HepG2 (cell line): Measurements from ENCODE around the gene SLFN13. TPM values are rescaled to one million over a fixed set of nuclear protein-coding genes. Genes with fewer than 3 reads are reported as not detected.

ENCODE experiments used
- ATAC-seq: fragments of 200-7000 bp; cut with Tn5 transposase; 3 replicates; pipeline ENCODE4 v1.9.1; 2020; ENCODE audit warnings: mild to moderate bottlenecking, moderate library complexity
- BruUV-seq: library from RNA; stranded (reverse); fragments of 400-500 nt; replicated peaks from 2 replicates; lab custom pipeline; 2021; lab: Mats Ljungman, UMichigan
- CTCF ChIA-PET: fragments of 300-600 bp; formaldehyde crosslinking; extraction: SDS; loops from one replicate; lab custom pipeline; 2021; ENCODE audit warnings: low total read pairs, inconsistent platforms, low intra/inter-chr PET ratio; lab: Yijun Ruan, JAX
- POLR2A ChIA-PET: fragments of 350-600 bp; sonication (Branson Sonifier 250); formaldehyde crosslinking; loops from one replicate; lab custom pipeline; 2020; ENCODE audit warnings: antibody characterized with exemption, inconsistent platforms; lab: Yijun Ruan, JAX
- DNase-seq: peaks from one replicate; pipeline ENCODE4 v3.0.0-alpha.2; 2015; ENCODE audit warnings: low spot score
- FAIRE-seq: peaks from 3 replicates; lab custom pipeline; 2011; peaks lifted over from hg19 to GRCh38; lab: Jason Lieb, UNC
- H2AFZ ChIP-seq: one replicate; pipeline ENCODE4 v1.6.1; 2011; ENCODE audit warnings: low read length, inconsistent platforms
- H3K27ac ChIP-seq: fragments of 300-600 bp; 3 replicates; pipeline ENCODE4 v1.8.0; 2011; ENCODE audit warnings: mixed run types, mild to moderate bottlenecking, mixed read lengths, low read length, inconsistent platforms; ENCODE audit not compliant: insufficient read depth; ENCODE audit errors: extremely low read length
- H3K27me3 ChIP-seq, 2 experiments: fragments of 200-600 bp in 1 of 2; 2 replicates in 1 of 2; 3 replicates in 1 of 2; pipeline versions ENCODE4 v1.6.0 to v1.8.0; 2011; ENCODE audit warnings: low read length in 2 of 2, mild to moderate bottlenecking in 2 of 2, moderate library complexity in 2 of 2, inconsistent platforms in 1 of 2; ENCODE audit not compliant: insufficient read depth in 2 of 2, control insufficient read depth in 1 of 2
- H3K36me3 ChIP-seq, 2 experiments: fragments of 200-600 bp in 1 of 2; replicated peaks in 1 of 2; 2 replicates in 1 of 2; 3 replicates in 1 of 2; pipeline versions ENCODE4 v1.5.1 to v1.8.0; 2011; ENCODE audit warnings: low read length in 2 of 2, inconsistent platforms in 1 of 2; ENCODE audit not compliant: insufficient read depth in 2 of 2, control insufficient read depth in 1 of 2
- H3K4me1 ChIP-seq: 2 replicates; pipeline ENCODE4 v1.5.1; 2012; ENCODE audit warnings: low read length, inconsistent platforms; ENCODE audit not compliant: insufficient read depth
- H3K4me2 ChIP-seq: 2 replicates; pipeline ENCODE4 v1.6.0; 2011; ENCODE audit warnings: low read depth, low read length, inconsistent platforms
- H3K4me3 ChIP-seq, 3 experiments: fragments of 200-600 bp in 1 of 3; sonication (generic), shearing (Covaris generic) in 1 of 3; replicated peaks in 1 of 3; 2 replicates each; pipeline ENCODE4 v1.5.1; 2011 to 2016; ENCODE audit warnings: low read length in 3 of 3, inconsistent platforms in 2 of 3, low read depth in 2 of 3, mild to moderate bottlenecking in 2 of 3, control low read depth in 1 of 3, mixed read lengths in 1 of 3; ENCODE audit not compliant: insufficient read depth in 1 of 3
- H3K79me2 ChIP-seq: one replicate; pipeline ENCODE4 v1.6.1; 2011; ENCODE audit warnings: low read length, inconsistent platforms; ENCODE audit not compliant: insufficient read depth
- H3K9ac ChIP-seq: 2 replicates; pipeline ENCODE4 v1.6.0; 2011; ENCODE audit warnings: mild to moderate bottlenecking, low read depth, low read length, inconsistent platforms; ENCODE audit not compliant: insufficient read depth
- H3K9me3 ChIP-seq: 2 replicates; pipeline ENCODE4 v1.5.1; 2012; ENCODE audit warnings: mild to moderate bottlenecking, low read length
- H4K20me1 ChIP-seq: 2 replicates; pipeline ENCODE4 v1.6.0; 2011; ENCODE audit warnings: inconsistent platforms, mild to moderate bottlenecking, low read length, moderate library complexity; ENCODE audit not compliant: insufficient read depth
- ATF3 ChIP-seq: sonication (generic); formaldehyde crosslinking; IDR thresholded peaks from 2 replicates; pipeline ENCODE4 v1.4.0; 2020; ENCODE audit warnings: missing genetic modification reagents
- FOSL2 ChIP-seq: sonication (generic); formaldehyde crosslinking; IDR thresholded peaks from 2 replicates; pipeline ENCODE4 v1.4.0; 2020; ENCODE audit warnings: missing genetic modification reagents
- GZF1 ChIP-seq: sonication (generic); formaldehyde crosslinking; IDR thresholded peaks from 2 replicates; pipeline ENCODE4 v1.5.1; 2020; ENCODE audit warnings: mild to moderate bottlenecking, missing genetic modification reagents
- JARID2 ChIP-seq: sonication (generic); formaldehyde crosslinking; IDR thresholded peaks from 2 replicates; pipeline ENCODE4 v1.8.1; 2023; ENCODE audit warnings: missing genetic modification reagents, inconsistent platforms; ENCODE audit not compliant: insufficient replicate concordance
- JUNB ChIP-seq: sonication (generic); formaldehyde crosslinking; IDR thresholded peaks from 2 replicates; pipeline ENCODE4 v1.8.0; 2022; ENCODE audit warnings: missing genetic modification reagents, mild to moderate bottlenecking, borderline replicate concordance
- JUND ChIP-seq: sonication (generic); formaldehyde crosslinking; IDR thresholded peaks from 2 replicates; pipeline ENCODE4 v1.8.0; 2022; ENCODE audit warnings: mild to moderate bottlenecking, missing genetic modification reagents
- KAT8 ChIP-seq: IDR thresholded peaks from 2 replicates; pipeline ENCODE4 v1.6.1; 2016; ENCODE audit warnings: missing genetic modification reagents, missing compliant biosample characterization
- MAFF ChIP-seq: IDR thresholded peaks from 2 replicates; pipeline ENCODE4 v1.6.1; 2011; ENCODE audit warnings: low read depth, low read length, improper control_type of control experiment
- MAFK ChIP-seq, 2 experiments: IDR thresholded peaks in 1 of 2; conservative IDR thresholded peaks in 1 of 2; 2 replicates each; pipeline ENCODE4 v1.6.1; 2011; ENCODE audit warnings: improper control_type of control experiment in 2 of 2, low read length in 2 of 2
- NFE2L2 ChIP-seq: fragments of 150-350 bp; IDR thresholded peaks from 2 replicates; pipeline ENCODE4 v1.6.1; 2014; ENCODE audit warnings: low read length
- TEAD3 ChIP-seq: optimal IDR thresholded peaks from 2 replicates; pipeline ENCODE3; 2016; ENCODE audit warnings: borderline replicate concordance
- WIZ ChIP-seq: sonication (generic); formaldehyde crosslinking; IDR thresholded peaks from 2 replicates; pipeline ENCODE4 v1.5.1; 2020; ENCODE audit warnings: mild to moderate bottlenecking, missing genetic modification reagents
- ZKSCAN8 ChIP-seq: IDR thresholded peaks from 2 replicates; pipeline ENCODE4 v1.6.1; 2016; ENCODE audit warnings: borderline replicate concordance, missing genetic modification reagents, missing compliant biosample characterization
- ZNF549 ChIP-seq: sonication (generic); formaldehyde crosslinking; IDR thresholded peaks from 2 replicates; pipeline ENCODE4 v1.5.0; 2020; ENCODE audit warnings: missing genetic modification reagents
- ZSCAN22 ChIP-seq: sonication (generic); formaldehyde crosslinking; IDR thresholded peaks from 2 replicates; pipeline ENCODE4 v1.4.0; 2020; ENCODE audit warnings: mild to moderate bottlenecking, missing genetic modification reagents
- WGBS: methylation state at CpG from one replicate; pipeline ENCODE4 v1.1.6; 2017; ENCODE audit warnings: low lambda C conversion rate; 5-methylcytosine and 5-hydroxymethylcytosine counted together
- in situ Hi-C: cut with HindIII; loops from 2 replicates; pipeline ENCODE4 v1.10.0; 2017; ENCODE audit warnings: low pct_unique_long_range_greater_than_20kb; ENCODE audit not compliant: extremely low pct_ligation_motif_present
- intact Hi-C: fragments of 100-400 bp; cut with micrococcal nuclease; formaldehyde crosslinking; loops from one replicate; pipeline ENCODE4 v1.10.0; 2022; ENCODE audit not compliant: unreplicated experiment
- polyA plus RNA-seq, 8 experiments: library from polyadenylated mRNA; depleted of rRNA in 3 of 8; stranded (reverse) in 7 of 8; unstranded in 1 of 8; fragments of >200 nt; fragmentation: Illumina TruSeq in 4 of 8; extraction: Trizol in 4 of 8; gene quantifications; 2 replicates each; pipeline versions ENCODE4 v1.2.1 to v1.2.3, GENCODE V29; 2011 to 2016; ENCODE audit warnings: low read depth in 4 of 8, missing spikeins in 1 of 8, mixed read lengths in 1 of 8; ENCODE audit not compliant: insufficient read depth in 1 of 8
- total RNA-seq, 5 experiments: library from RNA; depleted of rRNA; stranded (reverse); fragments of >200 nt; fragmentation: Illumina TruSeq; extraction: Trizol; gene quantifications; 2 replicates each; pipeline ENCODE4 v1.2.3, GENCODE V29; 2016; ENCODE audit warnings: low read depth in 1 of 5
- TF ChIP-seq, protein P1 (sequence below): sonication (generic); formaldehyde crosslinking; IDR thresholded peaks from 2 replicates; pipeline ENCODE4 v1.5.0; 2020; ENCODE audit warnings: mild to moderate bottlenecking, low read depth, missing genetic modification reagents, borderline replicate concordance
- TF ChIP-seq, protein P2 (sequence below): sonication (generic); formaldehyde crosslinking; IDR thresholded peaks from 2 replicates; pipeline ENCODE4 v1.8.0; 2022; ENCODE audit warnings: mild to moderate bottlenecking, missing genetic modification reagents, borderline replicate concordance

The SLFN13 gene
- total and polyA plus RNA-seq, 2 of the 13 experiments (the other 11 are each of a cell fraction or from before 2014, with no cell fraction given): 0.18 TPM; not detected in 1

DNA sequence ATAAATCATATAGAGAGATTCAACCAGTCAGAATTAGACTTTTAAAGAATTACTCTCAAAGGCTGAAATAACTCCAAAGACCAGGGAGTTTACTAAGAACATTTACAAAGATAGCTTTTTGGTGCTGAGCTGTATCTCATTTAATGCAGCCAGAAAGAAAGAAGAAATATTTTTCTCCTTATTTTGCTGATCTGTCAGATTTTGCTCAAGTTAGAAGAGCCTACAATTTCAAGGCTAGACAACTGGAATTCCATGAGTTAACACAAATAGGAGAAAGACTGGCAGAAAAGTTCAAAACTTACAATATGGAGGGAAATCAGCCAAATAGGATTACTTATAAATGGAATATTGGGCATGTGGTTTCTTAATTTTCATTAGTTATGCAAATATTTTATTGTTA is 10.1 kb downstream of the SLFN13 start:
- Histone ChIP-seq H3K4me1 (peaks cover 6% of the 10 kb centered on the region; the same call in 1 of the 2 replicates), H3K27me3 (peaks cover 0 to 6% of the 10 kb centered on the region in 2 experiments; a peak in 2 of 5 replicates), H3K4me3 (no peak overlapping the region), H3K9ac (no peak overlapping the region), H3K79me2 (no peaks in the 10 kb centered on the region), H2AFZ (no peak overlapping the region), H3K36me3 (no peaks in the 10 kb centered on the region)
- no peak for FAIRE-seq
- in situ Hi-C loops: no loop called here
- CTCF ChIA-PET: no interaction called here
- DNase-seq: no peak
- no peak for TF ChIP-seq GZF1 (CRISPR knock-in tag)
- TF ChIP-seq MAFF: peak; percentile 79
- no peak for TF ChIP-seq ZSCAN22 (CRISPR knock-in tag)
- peak; percentile 73 to 86 for TF ChIP-seq MAFK (conservative IDR thresholded peaks at IDR 0.05 in 1 of 2, IDR thresholded peaks at IDR 0.05 in 1 of 2; ENCODE audit: low read length in 2 of 2)
- TF ChIP-seq, protein P1, sequence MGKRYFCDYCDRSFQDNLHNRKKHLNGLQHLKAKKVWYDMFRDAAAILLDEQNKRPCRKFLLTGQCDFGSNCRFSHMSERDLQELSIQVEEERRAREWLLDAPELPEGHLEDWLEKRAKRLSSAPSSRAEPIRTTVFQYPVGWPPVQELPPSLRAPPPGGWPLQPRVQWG (CRISPR knock-in tag): no peak
- TF ChIP-seq KAT8 (CRISPR knock-in tag): no peak
- TF ChIP-seq, all 625 proteins: peak for 2
- Histone ChIP-seq H3K4me2 (no peak overlapping the region), H3K9me3 (no peaks in the 10 kb centered on the region), H3K27ac (no peak overlapping the region), H4K20me1 (no peaks in the 10 kb centered on the region)
- BruUV-seq: no TSS peak
- ATAC-seq: no peak
- intact Hi-C loops: no loop called here
- POLR2A ChIA-PET: no interaction called here

DNA sequence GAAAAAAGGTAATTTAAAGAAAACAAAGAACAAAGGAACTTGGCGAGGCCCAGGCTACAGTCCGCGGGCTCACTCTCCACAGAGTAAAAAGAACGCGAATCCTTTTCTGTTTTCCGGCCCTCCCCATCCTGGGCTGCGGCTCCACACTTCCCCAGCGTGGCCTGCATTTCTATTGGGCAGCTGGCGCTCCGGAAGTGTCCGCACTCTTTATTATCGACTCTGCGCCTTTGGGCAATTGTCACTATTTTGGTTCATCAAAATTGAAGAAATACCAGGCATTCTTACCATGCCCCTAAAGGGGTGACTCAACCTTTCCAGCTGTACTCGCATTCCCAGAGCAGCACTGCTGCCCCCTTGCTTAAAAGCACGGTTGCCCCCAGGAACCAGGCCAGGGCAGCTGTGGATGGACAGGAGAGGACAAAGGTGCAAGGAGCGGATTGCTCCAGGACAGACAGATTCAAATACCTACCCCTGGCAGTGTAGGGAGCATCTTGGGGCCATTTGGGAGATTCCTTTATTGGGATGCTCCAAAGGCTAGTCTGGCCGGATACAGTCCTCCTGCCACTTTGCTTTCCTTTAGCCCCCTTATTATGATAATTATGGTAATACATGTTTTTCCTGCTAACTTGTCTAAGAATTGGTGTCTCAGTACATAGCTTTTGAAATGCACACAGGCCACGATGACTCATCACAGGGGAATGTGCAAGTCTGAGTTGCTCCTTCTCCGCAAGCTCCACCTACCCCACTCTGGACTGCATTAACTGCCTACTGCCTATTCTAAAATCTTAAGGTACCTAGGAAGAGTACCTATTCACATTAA is 15.3 kb downstream of the SLFN13 start:
- H3K4me1 ChIP-seq: peaks cover 10% of the 10 kb centered on the region; the same call in 1 of the 2 replicates
- POLR2A ChIA-PET: no interaction called here
- ATAC-seq (peak; percentile 79), FAIRE-seq (peak; percentile 68), DNase-seq (peak; percentile 81)
- H3K4me2 ChIP-seq: no peak overlapping the region
- 70% methylated on average over 17 of the region's 19 CpGs for WGBS
- no peak overlapping the region for H3K27ac ChIP-seq
- H3K36me3 ChIP-seq: no peaks in the 10 kb centered on the region
- H3K9ac ChIP-seq: no peak overlapping the region
- H3K4me3 ChIP-seq: no peak overlapping the region
- intact Hi-C loops: no loop called here
- BruUV-seq: no TSS peak
- CTCF ChIA-PET: no interaction called here
- no peaks in the 10 kb centered on the region for H3K79me2 ChIP-seq
- no peak overlapping the region for H2AFZ ChIP-seq
- H3K9me3 ChIP-seq: no peaks in the 10 kb centered on the region
- in situ Hi-C loops: no loop called here
- peaks cover 0 to 14% of the 10 kb centered on the region in 2 experiments; a peak in 2 of 5 replicates for H3K27me3 ChIP-seq
- H4K20me1 ChIP-seq: no peaks in the 10 kb centered on the region
- TF ChIP-seq WIZ (CRISPR knock-in tag) (no peak), ZNF549 (no peak), ATF3 (CRISPR knock-in tag) (peak; percentile 93), JUND (CRISPR knock-in tag) (peak; percentile 94), JARID2 (CRISPR knock-in tag) (no peak), NFE2L2 (0 out of 2 replicates have a peak, but pooled peaks have one; percentile 21), GZF1 (CRISPR knock-in tag) (peak; percentile 98), ZKSCAN8 (CRISPR knock-in tag) (no peak), JUNB (CRISPR knock-in tag) (peak; percentile 83; the same call in 1 of the 2 replicates), FOSL2 (peak; percentile 96), TEAD3 (CRISPR knock-in tag) (peak; percentile 87)
- TF ChIP-seq, protein P2, sequence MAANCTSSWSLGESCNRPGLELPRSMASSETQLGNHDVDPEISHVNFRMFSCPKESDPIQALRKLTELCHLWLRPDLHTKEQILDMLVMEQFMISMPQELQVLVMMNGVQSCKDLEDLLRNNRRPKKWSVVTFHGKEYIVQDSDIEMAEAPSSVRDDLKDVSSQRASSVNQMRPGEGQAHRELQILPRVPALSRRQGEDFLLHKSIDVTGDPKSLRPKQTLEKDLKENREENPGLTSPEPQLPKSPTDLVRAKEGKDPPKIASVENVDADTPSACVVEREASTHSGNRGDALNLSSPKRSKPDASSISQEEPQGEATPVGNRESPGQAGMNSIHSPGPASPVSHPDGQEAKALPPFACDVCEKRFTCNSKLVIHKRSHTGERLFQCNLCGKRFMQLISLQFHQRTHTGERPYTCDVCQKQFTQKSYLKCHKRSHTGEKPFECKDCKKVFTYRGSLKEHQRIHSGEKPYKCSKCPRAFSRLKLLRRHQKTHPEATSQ (CRISPR knock-in tag): no peak
